HEK293 (cell line): Measurements from ENCODE around the gene CNKSR2.
A peak's percentile ranks its signal among the peaks of the same experiment; 100 is the strongest.

Source experiments
- CTCF ChIA-PET: fragments of 350-600 bp; formaldehyde crosslinking; extraction: SDS; loops from one replicate; lab custom pipeline; 2021; ENCODE audit warnings: antibody characterized with exemption; lab: Yijun Ruan, JAX
- POLR2A ChIA-PET: fragments of 300-600 bp; formaldehyde crosslinking; extraction: SDS; loops from one replicate; lab custom pipeline; 2020; ENCODE audit warnings: antibody characterized with exemption, inconsistent platforms; lab: Yijun Ruan, JAX
- H3K27ac ChIP-seq: fragments of 200-500 bp; sonication (Bioruptor generic); 2 replicates; pipeline ENCODE4 v1.5.1; 2014; ENCODE audit warnings: low read depth, low read length, control low read depth, inconsistent platforms; ENCODE audit errors: extremely low read depth
- H3K36me3 ChIP-seq, 2 experiments: fragments of 200-500 bp in 1 of 2; sonication (Bioruptor generic) in 1 of 2; 1 replicate in 1 of 2; 2 replicates in 1 of 2; pipeline ENCODE4 v1.5.1; 2014 to 2017; ENCODE audit warnings: inconsistent platforms in 2 of 2, low read length in 2 of 2; ENCODE audit not compliant: control insufficient read depth in 2 of 2, insufficient read depth in 1 of 2
- H3K4me1 ChIP-seq: fragments of 200-500 bp; sonication (Bioruptor generic); 2 replicates; pipeline ENCODE4 v1.5.1; 2014; ENCODE audit warnings: mild to moderate bottlenecking, low read length, inconsistent platforms; ENCODE audit not compliant: control insufficient read depth, insufficient read depth
- H3K4me3 ChIP-seq: 2 replicates; pipeline ENCODE4 v1.5.1; 2011; ENCODE audit warnings: low read depth, mild to moderate bottlenecking, control low read depth, low read length, moderate library complexity
- H3K9me3 ChIP-seq: fragments of 200-500 bp; sonication (Bioruptor generic); 2 replicates; pipeline ENCODE4 v1.5.1; 2014; ENCODE audit warnings: low read depth, low read length, inconsistent platforms; ENCODE audit not compliant: control insufficient read depth, insufficient read depth
- ZBTB8A ChIP-seq: fragments of 450-650 bp; formaldehyde crosslinking; IDR thresholded peaks from 2 replicates; pipeline ENCODE4 v1.5.1; 2016; ENCODE audit warnings: missing biosample characterization, missing genetic modification characterization
- ZNF114 ChIP-seq: fragments of 450-650 bp; formaldehyde crosslinking; IDR thresholded peaks from 2 replicates; pipeline ENCODE4 v1.5.0; 2017; ENCODE audit warnings: missing biosample characterization, missing genetic modification characterization
- ZNF132 ChIP-seq: fragments of 450-650 bp; formaldehyde crosslinking; IDR thresholded peaks from 2 replicates; pipeline ENCODE4 v1.5.1; 2017; ENCODE audit warnings: missing biosample characterization, missing genetic modification characterization, borderline replicate concordance
- ZNF19 ChIP-seq: fragments of 450-650 bp; formaldehyde crosslinking; IDR thresholded peaks from 2 replicates; pipeline ENCODE4; 2016; ENCODE audit warnings: missing biosample characterization, missing genetic modification characterization, low read depth
- ZNF214 ChIP-seq: fragments of 450-650 bp; formaldehyde crosslinking; IDR thresholded peaks from 2 replicates; pipeline ENCODE4 v1.5.1; 2017; ENCODE audit warnings: missing biosample characterization, mild to moderate bottlenecking, missing genetic modification characterization, borderline replicate concordance
- ZNF266 ChIP-seq: fragments of 450-650 bp; formaldehyde crosslinking; IDR thresholded peaks from 2 replicates; pipeline ENCODE4 v1.5.1; 2016; ENCODE audit warnings: missing biosample characterization, missing genetic modification characterization, low read depth
- ZNF280D ChIP-seq: fragments of 450-650 bp; formaldehyde crosslinking; IDR thresholded peaks from 2 replicates; pipeline ENCODE4 v1.5.1; 2016; ENCODE audit warnings: missing biosample characterization, missing genetic modification characterization
- ZNF449 ChIP-seq: fragments of 450-650 bp; formaldehyde crosslinking; IDR thresholded peaks from 2 replicates; pipeline ENCODE4 v1.5.1; 2017; ENCODE audit warnings: missing biosample characterization, mild to moderate bottlenecking, missing genetic modification characterization, moderate library complexity
- ZNF488 ChIP-seq: fragments of 450-650 bp; formaldehyde crosslinking; IDR thresholded peaks from 2 replicates; pipeline ENCODE4 v1.5.1; 2016; ENCODE audit warnings: missing biosample characterization, missing genetic modification characterization
- ZNF513 ChIP-seq: fragments of 450-650 bp; IDR thresholded peaks from 2 replicates; pipeline ENCODE4 v1.5.1; 2018; ENCODE audit warnings: missing biosample characterization, missing genetic modification characterization
- ZNF555 ChIP-seq: fragments of 450-650 bp; formaldehyde crosslinking; conservative IDR thresholded peaks from 2 replicates; pipeline ENCODE4 v1.5.1; 2017; ENCODE audit warnings: missing biosample characterization, mild to moderate bottlenecking, missing genetic modification characterization, inconsistent platforms
- ZNF561 ChIP-seq: fragments of 450-650 bp; IDR thresholded peaks from 2 replicates; pipeline ENCODE4 v1.5.1; 2018; ENCODE audit warnings: missing biosample characterization, missing genetic modification characterization, borderline replicate concordance
- ZNF626 ChIP-seq: fragments of 450-650 bp; sonication (Bioruptor Pico); formaldehyde crosslinking; IDR thresholded peaks from 2 replicates; pipeline ENCODE4 v1.5.1; 2018; ENCODE audit warnings: missing biosample characterization, missing genetic modification characterization, inconsistent platforms
- ZNF654 ChIP-seq: fragments of 450-650 bp; formaldehyde crosslinking; IDR thresholded peaks from 2 replicates; pipeline ENCODE4 v1.5.1; 2016; ENCODE audit warnings: low read depth, missing biosample characterization, missing genetic modification characterization
- ZNF747 ChIP-seq: fragments of 450-650 bp; formaldehyde crosslinking; IDR thresholded peaks from 2 replicates; pipeline ENCODE4 v1.5.1; 2016; ENCODE audit warnings: missing biosample characterization, missing genetic modification characterization

CNKSR2 gene

GRCh38 chrX:21476909-21477308 is 102.7 kb downstream of the CNKSR2 start:
- TF ChIP-seq ZNF561 (tag by site-specific recombination), result no peak
- TF ChIP-seq ZNF132 (tag by site-specific recombination), result no peak
- TF ChIP-seq ZNF266 (tag by site-specific recombination), result no peak
- no peak for TF ChIP-seq ZNF747
- TF ChIP-seq ZNF114, result no peak
- no peak for TF ChIP-seq ZBTB8A
- no peak for TF ChIP-seq ZNF626 (tag by site-specific recombination)
- no peak for TF ChIP-seq ZNF488
- TF ChIP-seq ZNF449 (tag by site-specific recombination), result no peak
- TF ChIP-seq ZNF280D (tag by site-specific recombination), result no peak
- TF ChIP-seq ZNF214 (tag by site-specific recombination), result no peak
- TF ChIP-seq ZNF19 (tag by site-specific recombination), result no peak
- TF ChIP-seq ZNF555, result no peak
- Histone ChIP-seq H3K4me1 (no peaks in the 10 kb centered on the region), H3K36me3 (no peaks in the 10 kb centered on the region), H3K9me3 (no peaks in the 10 kb centered on the region), H3K27ac (no peak overlapping the region), H3K4me3 (no peak overlapping the region)
- ChIA-PET CTCF (interaction anchor here (0.6 to 1.8 kb wide), 6 partner anchors 9 to 949 kb away, joined by 3 to 6 read pairs (median 4); no protein-coding TSS in a partner anchor), POLR2A (no interaction called here)

- ChIA-PET CTCF (interaction anchor here (0.6 to 3.1 kb wide), 24 partner anchors 10 to 975 kb away, joined by 3 to 29 read pairs (median 3); no protein-coding TSS in a partner anchor), POLR2A (no interaction called here)
- Histone ChIP-seq H3K4me3 (no peak overlapping the region), H3K36me3 (no peaks in the 10 kb centered on the region), H3K4me1 (no peaks in the 10 kb centered on the region), H3K9me3 (no peaks in the 10 kb centered on the region), H3K27ac (no peak overlapping the region)
- TF ChIP-seq ZNF654 (tag by site-specific recombination) (peak; percentile 45), ZNF513 (tag by site-specific recombination) (no peak)
Measured at GRCh38 chrX:21479695-21480270, 105.6 kb downstream of the CNKSR2 start.
